Stimulated activated CD4-positive, alpha-beta T cell treated with anti-CD3 and anti-CD28 coated beads, Interleukin-15, amount 100 ng/mL, for 1 hour (primary cell): ENCODE measurements around the gene FXYD4.

Experiments
- DNase-seq, 2 donors: peaks; one replicate each; pipeline ENCODE4 v3.0.0-alpha.2; 2020; ENCODE audit warnings: low read depth in 1 of 2, low spot score in 1 of 2

Gene FXYD4

GRCh38 chr10:43394868-43395267, 23.4 kb downstream of the FXYD4 start:
- DNase-seq: no peak

- DNase-seq: peak in 1 of 2 donors; percentile 20
Observed at GRCh38 chr10:43395571-43396060, 24.2 kb downstream of the FXYD4 start.

- DNase-seq: peak; percentile 44 to 63
Observed at GRCh38 chr10:43396061-43396927, 24.9 kb downstream of the FXYD4 start.

GRCh38 chr10:43396928-43397624, 25.6 kb downstream of the FXYD4 start:
- peak; percentile 45 to 54 for DNase-seq

GRCh38 chr10:43398939-43399319, 27.5 kb downstream of the FXYD4 start:
- no peak for DNase-seq

GRCh38 chr10:43399320-43400310, 28.2 kb downstream of the FXYD4 start:
- DNase-seq: no peak

- no peak for DNase-seq
Observed at GRCh38 chr10:43401627-43402026, 30.2 kb downstream of the FXYD4 start.

GRCh38 chr10:43402176-43402575, 30.7 kb downstream of the FXYD4 start:
- no peak for DNase-seq

GRCh38 chr10:43402880-43403452, 31.5 kb downstream of the FXYD4 start:
- no peak for DNase-seq

- no peak for DNase-seq
Observed at GRCh38 chr10:43403911-43404703, 32.7 kb downstream of the FXYD4 start.

GRCh38 chr10:43404704-43405084, 33.3 kb downstream of the FXYD4 start:
- no peak for DNase-seq

- DNase-seq: peak in 1 of 2 donors; percentile 47
Observed at GRCh38 chr10:43407148-43407575, 35.7 kb downstream of the FXYD4 start.

- peak; percentile 61 to 87 for DNase-seq
Observed at GRCh38 chr10:43407576-43408330, 36.3 kb downstream of the FXYD4 start.

- DNase-seq: no peak
Observed at GRCh38 chr10:43408331-43408709, 36.9 kb downstream of the FXYD4 start.

GRCh38 chr10:43408710-43409384, 37.4 kb downstream of the FXYD4 start, which contains the start of gene HNRNPF:
Gene HNRNPF, minus strand, starts transcription at chr10:43409186. Its CDS starts 21,302 bp downstream, at chr10:43387884.
- peak; percentile 88 to 94 for DNase-seq

GRCh38 chr10:43409385-43410109, 38.1 kb downstream of the FXYD4 start:
- peak; percentile 40 to 47 for DNase-seq

GRCh38 chr10:43410345-43410744, 38.9 kb downstream of the FXYD4 start:
- no peak for DNase-seq

GRCh38 chr10:43411536-43411935, 40.1 kb downstream of the FXYD4 start:
- DNase-seq: no peak
